ENCODE measurements around the gene IZUMO1. TPM values are rescaled to one million over a fixed set of nuclear protein-coding genes. Genes with fewer than 3 reads are reported as not detected.

The IZUMO1 gene
- polyA plus RNA-seq, 1 experiment: not detected

DNA sequence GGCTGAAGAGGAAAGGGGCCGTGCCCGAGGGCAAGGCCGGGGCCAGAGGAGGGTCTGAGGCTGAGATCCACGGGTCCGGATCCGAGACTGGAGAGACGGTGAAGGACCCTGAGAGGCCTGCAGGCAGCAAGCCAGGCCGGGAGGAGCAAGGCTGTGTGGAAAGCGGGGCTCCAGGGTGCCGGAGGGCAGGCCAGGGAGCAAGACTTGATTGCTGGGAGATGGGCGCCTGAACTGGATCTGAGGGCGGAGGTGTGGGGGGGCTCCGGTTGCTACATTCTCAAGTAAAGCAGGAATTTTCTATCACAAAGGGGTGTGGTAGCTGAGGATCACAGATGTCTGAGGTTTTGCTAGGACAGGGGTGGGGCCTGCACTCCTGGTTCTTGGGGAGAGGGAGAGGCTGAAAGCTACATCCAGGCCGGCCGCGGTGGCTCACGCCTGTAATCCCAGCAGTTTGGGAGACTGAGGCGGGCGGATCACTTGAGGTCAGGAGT, 31.0 kb downstream of the IZUMO1 start:
- peaks cover 5% of the 10 kb centered on the region for H3K9me3 ChIP-seq (ENCODE audit: control insufficient read depth, insufficient read depth, low read length)
- no peaks in the 10 kb centered on the region for H3K27me3 ChIP-seq (ENCODE audit: control insufficient read depth, insufficient read depth, low read length)
- no peak overlapping the region for H3K4me3 ChIP-seq (ENCODE audit: low read depth, low read length)
- ChIA-PET POLR2A (interaction anchor here (0.9 to 1.0 kb wide), 2 partner anchors 9 to 35 kb away, joined by 3 read pairs; no protein-coding TSS in a partner anchor), CTCF (no interaction called here)
- no peak overlapping the region for H3K27ac ChIP-seq (ENCODE audit: low read depth, low read length)
- TF ChIP-seq, protein P1, sequence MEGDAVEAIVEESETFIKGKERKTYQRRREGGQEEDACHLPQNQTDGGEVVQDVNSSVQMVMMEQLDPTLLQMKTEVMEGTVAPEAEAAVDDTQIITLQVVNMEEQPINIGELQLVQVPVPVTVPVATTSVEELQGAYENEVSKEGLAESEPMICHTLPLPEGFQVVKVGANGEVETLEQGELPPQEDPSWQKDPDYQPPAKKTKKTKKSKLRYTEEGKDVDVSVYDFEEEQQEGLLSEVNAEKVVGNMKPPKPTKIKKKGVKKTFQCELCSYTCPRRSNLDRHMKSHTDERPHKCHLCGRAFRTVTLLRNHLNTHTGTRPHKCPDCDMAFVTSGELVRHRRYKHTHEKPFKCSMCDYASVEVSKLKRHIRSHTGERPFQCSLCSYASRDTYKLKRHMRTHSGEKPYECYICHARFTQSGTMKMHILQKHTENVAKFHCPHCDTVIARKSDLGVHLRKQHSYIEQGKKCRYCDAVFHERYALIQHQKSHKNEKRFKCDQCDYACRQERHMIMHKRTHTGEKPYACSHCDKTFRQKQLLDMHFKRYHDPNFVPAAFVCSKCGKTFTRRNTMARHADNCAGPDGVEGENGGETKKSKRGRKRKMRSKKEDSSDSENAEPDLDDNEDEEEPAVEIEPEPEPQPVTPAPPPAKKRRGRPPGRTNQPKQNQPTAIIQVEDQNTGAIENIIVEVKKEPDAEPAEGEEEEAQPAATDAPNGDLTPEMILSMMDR (IDR thresholded peaks at IDR 0.05; ENCODE audit: low read depth, low read length): no peak
- DNase-seq (ENCODE audit: low read depth, low spot score): no peak

DNA sequence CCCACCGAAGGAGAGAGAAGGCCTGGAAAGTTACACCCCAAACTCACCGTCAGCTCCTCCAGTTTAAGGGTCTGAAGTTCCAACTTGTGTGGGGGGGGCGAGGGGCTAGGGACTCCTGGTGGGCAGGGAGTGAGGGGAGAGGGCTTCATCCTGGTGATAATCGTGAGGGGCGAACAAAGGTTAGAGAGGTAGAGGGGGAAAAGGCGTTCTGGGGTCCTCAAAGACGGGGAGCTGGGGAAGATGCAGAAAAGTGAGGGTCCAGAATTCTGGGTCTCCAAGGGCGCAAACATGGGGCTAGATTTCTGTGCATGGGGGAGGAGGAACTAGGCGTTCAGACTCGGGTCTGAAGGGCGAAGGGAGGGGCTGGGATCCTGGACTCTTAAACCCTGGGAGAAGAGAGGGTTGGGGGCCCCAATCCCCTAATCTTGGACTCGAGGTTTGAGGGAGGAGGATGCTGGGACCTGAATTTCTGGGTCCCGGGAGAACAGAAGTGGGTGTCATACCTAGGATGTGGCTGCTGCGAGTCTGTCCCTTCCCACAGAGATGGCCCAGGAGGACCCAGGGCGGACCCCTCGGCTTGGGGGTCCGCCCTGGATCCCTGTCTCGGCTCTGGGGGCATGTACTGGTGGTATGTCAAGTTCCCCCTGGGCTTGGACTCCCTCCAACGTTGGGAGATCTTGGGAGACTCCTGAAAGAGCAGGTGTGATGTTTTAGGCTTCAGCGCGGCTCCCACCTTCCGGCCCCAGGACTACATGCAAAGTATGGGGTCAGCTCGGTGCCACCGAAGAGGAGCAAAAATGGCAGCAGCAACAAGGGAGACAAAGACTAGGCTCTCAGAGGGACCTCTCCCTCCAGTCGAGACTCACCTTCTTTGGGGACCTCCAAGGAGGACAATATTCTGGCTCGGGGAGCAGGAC, 31.7 kb downstream of the IZUMO1 start:
- CTCF ChIA-PET: no interaction called here
- H3K27ac ChIP-seq (ENCODE audit: low read depth, low read length): peak overlapping the region; percentile 40
- H3K27me3 ChIP-seq (ENCODE audit: control insufficient read depth, insufficient read depth, low read length): no peaks in the 10 kb centered on the region
- no peak for DNase-seq (ENCODE audit: low read depth, low spot score)
- peak overlapping the region; percentile 56 for H3K4me3 ChIP-seq (ENCODE audit: low read depth, low read length)
- TF ChIP-seq, protein P1 (IDR thresholded peaks at IDR 0.05; ENCODE audit: low read depth, low read length): no peak
- POLR2A ChIA-PET: interaction anchor here (0.8 kb wide), 1 partner anchor 96 kb away, joined by 3 read pairs; the partner anchor contains the start of gene SPHK2
- peaks cover 5% of the 10 kb centered on the region for H3K9me3 ChIP-seq (ENCODE audit: control insufficient read depth, insufficient read depth, low read length)

DNA sequence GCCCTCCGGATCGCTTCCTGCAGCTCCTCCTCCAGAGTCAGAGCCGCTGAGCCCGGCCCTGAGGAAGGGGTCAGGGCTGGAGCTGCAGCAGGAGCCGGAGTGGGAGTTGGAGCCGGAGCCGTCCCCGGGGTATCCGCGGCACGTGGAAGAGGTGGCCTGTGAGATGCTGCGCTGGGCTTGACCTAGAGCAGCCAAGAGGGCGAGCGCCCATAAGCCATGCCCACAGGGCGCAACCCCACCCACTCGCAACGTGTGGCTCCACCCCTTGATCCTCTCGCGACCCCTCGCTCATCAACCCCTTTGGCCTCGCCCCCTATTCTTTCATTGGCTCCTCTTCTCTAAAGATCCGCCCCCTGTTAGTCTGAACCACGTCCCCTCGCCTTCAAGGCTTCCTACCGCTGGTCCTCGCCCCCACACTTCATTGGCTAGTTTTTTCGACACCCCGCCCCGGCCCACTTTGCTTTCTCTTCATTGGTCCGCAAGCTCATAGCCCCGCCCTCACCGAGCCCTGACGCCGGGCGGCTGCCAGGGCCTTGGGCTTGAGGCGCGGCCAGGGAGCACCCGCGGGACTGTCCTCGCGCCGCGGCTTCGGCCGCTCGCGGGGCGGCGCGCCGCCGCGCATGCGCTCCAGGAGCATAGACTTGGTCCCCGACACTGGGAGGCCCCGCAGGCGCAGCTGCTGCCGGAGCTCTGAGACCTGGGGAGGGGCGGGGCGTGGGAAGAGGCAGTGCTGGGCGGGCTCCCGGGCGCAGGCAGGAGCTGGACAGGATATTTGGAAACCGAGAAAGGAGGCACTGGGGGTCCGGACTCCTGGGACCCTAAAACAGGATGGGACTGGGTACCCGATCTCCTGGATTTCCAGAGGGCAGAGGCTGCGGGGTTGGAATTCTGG, 32.6 kb downstream of the IZUMO1 start:
- POLR2A ChIA-PET: interaction anchor here (0.6 to 1.5 kb wide), 3 partner anchors 11 to 95 kb away, joined by 3 to 5 read pairs (median 4); partner anchors contain the start of genes FUT2 and SPHK2
- CTCF ChIA-PET: interaction anchor here (1.4 to 2.1 kb wide), 2 partner anchors 14 to 38 kb away, joined by 4 to 7 read pairs; no protein-coding TSS in a partner anchor
- peak; percentile 99 for DNase-seq (ENCODE audit: low read depth, low spot score)
- TF ChIP-seq, protein P1 (IDR thresholded peaks at IDR 0.05; ENCODE audit: low read depth, low read length): no peak
- H3K9me3 ChIP-seq (ENCODE audit: control insufficient read depth, insufficient read depth, low read length): peaks cover 5% of the 10 kb centered on the region
- peak overlapping the region; percentile 40 for H3K27ac ChIP-seq (ENCODE audit: low read depth, low read length)
- no peaks in the 10 kb centered on the region for H3K27me3 ChIP-seq (ENCODE audit: control insufficient read depth, insufficient read depth, low read length)
- H3K4me3 ChIP-seq (ENCODE audit: low read depth, low read length): peak overlapping the region; percentile 82

DNA sequence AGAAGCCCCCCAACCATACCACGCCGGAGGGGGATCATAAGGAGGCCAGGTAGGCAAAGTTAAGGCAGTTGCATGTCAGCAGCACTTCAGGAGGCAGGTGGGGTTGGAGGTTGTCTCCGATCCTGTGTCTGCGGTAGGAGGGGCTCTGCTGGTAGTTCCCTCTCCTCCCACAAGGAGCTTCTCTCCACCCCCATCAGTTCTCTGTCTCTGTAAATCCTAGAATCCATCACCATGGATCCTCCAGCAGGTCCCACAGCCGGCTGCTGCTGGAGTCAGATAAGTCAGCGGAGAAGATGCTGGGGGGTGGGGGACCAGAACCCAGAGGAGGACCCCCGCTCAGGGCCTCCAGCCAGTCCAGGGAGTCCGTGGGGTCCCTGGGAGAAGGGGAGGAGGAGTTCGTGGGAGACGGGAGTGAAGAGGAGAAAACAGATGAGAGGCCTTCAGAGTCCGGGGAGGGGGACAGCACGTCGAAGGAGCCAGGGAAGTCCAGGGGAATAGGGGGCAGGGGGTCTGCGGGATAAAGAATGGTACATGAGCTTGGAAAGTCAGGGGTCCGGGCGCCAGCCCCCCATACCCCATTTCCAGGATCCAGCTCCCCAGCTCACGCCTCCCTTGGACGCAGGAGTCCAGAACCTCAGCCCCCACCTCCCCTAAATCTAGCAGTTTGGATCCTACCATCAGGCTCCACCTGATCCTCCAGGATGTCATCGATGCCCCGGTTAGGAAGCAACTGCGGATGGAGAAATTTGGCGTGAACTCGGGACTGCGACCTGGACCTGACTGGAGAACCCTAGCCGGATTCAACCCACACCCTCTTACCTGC, 33.5 kb downstream of the IZUMO1 start:
- H3K27ac ChIP-seq (ENCODE audit: low read depth, low read length): no peak overlapping the region

More for the DNA sequence above, 33.5 kb downstream of the IZUMO1 start:
- TF ChIP-seq, protein P1 (IDR thresholded peaks at IDR 0.05; ENCODE audit: low read depth, low read length): peak; percentile 48
- ChIA-PET CTCF (interaction anchor here (1.4 to 2.1 kb wide), 2 partner anchors 13 to 38 kb away, joined by 4 to 7 read pairs; no protein-coding TSS in a partner anchor), POLR2A (interaction anchor here (1.5 kb wide), 1 partner anchor 12 kb away, joined by 5 read pairs; no protein-coding TSS in a partner anchor)
- Histone ChIP-seq H3K27me3 (ENCODE audit: control insufficient read depth, insufficient read depth, low read length) (no peaks in the 10 kb centered on the region), H3K9me3 (ENCODE audit: control insufficient read depth, insufficient read depth, low read length) (peaks cover 5% of the 10 kb centered on the region), H3K4me3 (ENCODE audit: low read depth, low read length) (peak overlapping the region; percentile 82)
- no peak for DNase-seq (ENCODE audit: low read depth, low spot score)
